Measurements from ENCODE around the gene UBE2V1.

DNA sequence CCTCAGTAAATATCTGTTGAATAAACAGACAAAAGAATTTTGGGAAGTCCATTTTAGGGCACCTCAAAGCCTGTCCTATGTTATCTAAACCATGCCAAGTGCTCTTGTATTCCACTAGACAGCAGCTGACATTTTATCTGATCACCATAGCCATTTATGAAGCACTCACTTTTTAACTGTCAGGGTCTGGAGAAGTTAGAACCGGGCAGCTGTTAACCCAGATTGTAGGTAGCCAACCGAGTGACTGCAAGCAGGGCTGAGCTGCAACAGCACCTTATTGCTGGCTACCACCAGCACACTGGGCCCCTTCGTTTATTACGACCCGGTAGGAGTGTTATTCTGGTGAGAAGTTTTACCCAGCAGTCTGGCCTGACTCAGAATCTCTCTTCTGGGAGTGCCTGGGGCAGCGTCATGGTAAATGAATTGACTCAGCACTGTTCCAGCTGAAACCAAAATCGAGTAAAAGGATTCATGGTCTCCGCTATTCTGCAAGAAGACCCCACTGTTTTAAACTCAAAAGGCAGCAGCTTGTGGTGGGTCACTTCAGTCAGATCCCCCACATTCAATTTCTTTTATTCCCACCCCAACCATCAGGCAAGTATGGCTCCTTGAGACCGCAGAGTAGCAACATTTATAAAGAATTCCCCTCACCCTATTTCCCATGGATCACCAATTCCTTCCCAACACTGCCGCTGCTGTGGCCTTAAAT is 1.7 kb downstream of the UBE2V1 start:
- TF ChIP-seq CTCF (conservative IDR thresholded peaks at IDR 0.05; ENCODE audit: low read depth, low read length) (no peak), EZH2 (IDR thresholded peaks at IDR 0.05; ENCODE audit: borderline replicate concordance, low read depth, low read length, poor library complexity, severe bottlenecking) (no peak)
